ENCODE results near the gene HOXD8.

The HOXD8 gene

GRCh38 chr2:176106581-176107539 is 22.6 kb upstream of the HOXD8 start, which contains the start of gene HOXD11:
TSS of gene HOXD11 (plus strand) at chr2:176107280. CDS start at chr2:176107356, 76 bp downstream.
- Mint-ChIP-seq H3K27ac (peak within 1 kb of the TSS; percentile 2), H3K9me3 (no peaks in the 10 kb centered on the region), H3K27me3 (peaks cover 68% of the 10 kb centered on the region), H3K36me3 (peaks cover 1% of the 10 kb centered on the region), H3K4me3 (peak within 1 kb of the TSS; percentile 67), H3K4me1 (peaks cover 17% of the 10 kb centered on the region)

GRCh38 chr2:176107731-176108181 is 21.7 kb upstream of the HOXD8 start:
- Mint-ChIP-seq H3K36me3 (peaks cover 1% of the 10 kb centered on the region), H3K27ac (no peak overlapping the region), H3K4me3 (no peak overlapping the region), H3K4me1 (peaks cover 17% of the 10 kb centered on the region), H3K27me3 (peaks cover 65% of the 10 kb centered on the region), H3K9me3 (no peaks in the 10 kb centered on the region)

GRCh38 chr2:176109192-176109901 is 20.2 kb upstream of the HOXD8 start:
- peaks cover 14% of the 10 kb centered on the region for H3K4me1 Mint-ChIP-seq
- H3K27me3 Mint-ChIP-seq, result peaks cover 67% of the 10 kb centered on the region
- H3K27ac Mint-ChIP-seq, result no peak overlapping the region
- no peaks in the 10 kb centered on the region for H3K9me3 Mint-ChIP-seq
- H3K4me3 Mint-ChIP-seq, result no peak overlapping the region
- peaks cover 1% of the 10 kb centered on the region for H3K36me3 Mint-ChIP-seq

GRCh38 chr2:176109946-176110345 is 19.6 kb upstream of the HOXD8 start:
- Mint-ChIP-seq H3K27me3 (peaks cover 64% of the 10 kb centered on the region), H3K36me3 (peaks cover 1% of the 10 kb centered on the region), H3K4me3 (no peak overlapping the region), H3K4me1 (peaks cover 14% of the 10 kb centered on the region), H3K9me3 (no peaks in the 10 kb centered on the region), H3K27ac (no peak overlapping the region)

GRCh38 chr2:176110415-176111308 is 18.8 kb upstream of the HOXD8 start:
- peaks cover 61% of the 10 kb centered on the region for H3K27me3 Mint-ChIP-seq
- peaks cover 13% of the 10 kb centered on the region for H3K4me1 Mint-ChIP-seq
- H3K4me3 Mint-ChIP-seq, result no peak overlapping the region
- no peak overlapping the region for H3K27ac Mint-ChIP-seq
- H3K9me3 Mint-ChIP-seq, result no peaks in the 10 kb centered on the region
- peaks cover 1% of the 10 kb centered on the region for H3K36me3 Mint-ChIP-seq

GRCh38 chr2:176111309-176111663 is 18.2 kb upstream of the HOXD8 start:
- peaks cover 1% of the 10 kb centered on the region for H3K36me3 Mint-ChIP-seq
- H3K27me3 Mint-ChIP-seq, result peaks cover 58% of the 10 kb centered on the region
- no peak overlapping the region for H3K27ac Mint-ChIP-seq
- no peak overlapping the region for H3K4me3 Mint-ChIP-seq
- H3K9me3 Mint-ChIP-seq, result no peaks in the 10 kb centered on the region
- H3K4me1 Mint-ChIP-seq, result peaks cover 7% of the 10 kb centered on the region

- Mint-ChIP-seq H3K4me1 (peaks cover 5% of the 10 kb centered on the region), H3K4me3 (no peak overlapping the region), H3K27me3 (peaks cover 62% of the 10 kb centered on the region), H3K27ac (no peak overlapping the region), H3K36me3 (peaks cover 2% of the 10 kb centered on the region), H3K9me3 (peaks cover 3% of the 10 kb centered on the region)
Observed at GRCh38 chr2:176111846-176112374, 17.6 kb upstream of the HOXD8 start.

GRCh38 chr2:176112375-176113302 is 16.9 kb upstream of the HOXD8 start:
- peaks cover 64% of the 10 kb centered on the region for H3K27me3 Mint-ChIP-seq
- H3K9me3 Mint-ChIP-seq, result peaks cover 6% of the 10 kb centered on the region
- no peak overlapping the region for H3K27ac Mint-ChIP-seq
- peaks cover 2% of the 10 kb centered on the region for H3K36me3 Mint-ChIP-seq
- H3K4me1 Mint-ChIP-seq, result peaks cover 5% of the 10 kb centered on the region
- no peak overlapping the region for H3K4me3 Mint-ChIP-seq

GRCh38 chr2:176114120-176114929 is 15.2 kb upstream of the HOXD8 start:
- Mint-ChIP-seq H3K27ac (no peak overlapping the region), H3K4me3 (no peak overlapping the region), H3K27me3 (peaks cover 70% of the 10 kb centered on the region), H3K9me3 (peaks cover 11% of the 10 kb centered on the region), H3K36me3 (peaks cover 2% of the 10 kb centered on the region), H3K4me1 (peaks cover 3% of the 10 kb centered on the region)

- Mint-ChIP-seq H3K36me3 (peaks cover 2% of the 10 kb centered on the region), H3K4me3 (no peak overlapping the region), H3K27ac (peak overlapping the region; percentile 55), H3K4me1 (no peaks in the 10 kb centered on the region), H3K9me3 (peaks cover 11% of the 10 kb centered on the region), H3K27me3 (peaks cover 71% of the 10 kb centered on the region)
Observed at GRCh38 chr2:176114930-176115625, 14.4 kb upstream of the HOXD8 start.

GRCh38 chr2:176115883-176116813 is 13.4 kb upstream of the HOXD8 start, which contains the start of gene HOXD10:
TSS of gene HOXD10 (plus strand) at chr2:176116778. CDS start at chr2:176116834, 56 bp downstream.
- Mint-ChIP-seq H3K9me3 (peaks cover 11% of the 10 kb centered on the region), H3K4me3 (no peak within 1 kb of the TSS), H3K4me1 (no peaks in the 10 kb centered on the region), H3K27ac (peak within 1 kb of the TSS; percentile 79), H3K27me3 (peaks cover 74% of the 10 kb centered on the region), H3K36me3 (peaks cover 2% of the 10 kb centered on the region)

- no peaks in the 10 kb centered on the region for H3K4me1 Mint-ChIP-seq
- peak overlapping the region; percentile 79 for H3K27ac Mint-ChIP-seq
- peaks cover 11% of the 10 kb centered on the region for H3K9me3 Mint-ChIP-seq
Observed at GRCh38 chr2:176117162-176117822, 12.2 kb upstream of the HOXD8 start.

More at GRCh38 chr2:176117162-176117822, 12.2 kb upstream of the HOXD8 start:
- H3K36me3 Mint-ChIP-seq, result peaks cover 2% of the 10 kb centered on the region
- no peak overlapping the region for H3K4me3 Mint-ChIP-seq
- H3K27me3 Mint-ChIP-seq, result peaks cover 68% of the 10 kb centered on the region

Data from activated naive CD4-positive, alpha-beta T cell treated with anti-CD3 and anti-CD28 coated beads, Interleukin-2, amount 50 U/mL, for 24 hours (primary cell).